Kidney tubule cell (primary cell): ENCODE results near the gene TMEM121B.

Source experiments
- DNase-seq: peaks from one replicate; pipeline ENCODE4 v3.0.0-alpha.2; 2018; ENCODE audit warnings: low spot score

The TMEM121B gene

DNA sequence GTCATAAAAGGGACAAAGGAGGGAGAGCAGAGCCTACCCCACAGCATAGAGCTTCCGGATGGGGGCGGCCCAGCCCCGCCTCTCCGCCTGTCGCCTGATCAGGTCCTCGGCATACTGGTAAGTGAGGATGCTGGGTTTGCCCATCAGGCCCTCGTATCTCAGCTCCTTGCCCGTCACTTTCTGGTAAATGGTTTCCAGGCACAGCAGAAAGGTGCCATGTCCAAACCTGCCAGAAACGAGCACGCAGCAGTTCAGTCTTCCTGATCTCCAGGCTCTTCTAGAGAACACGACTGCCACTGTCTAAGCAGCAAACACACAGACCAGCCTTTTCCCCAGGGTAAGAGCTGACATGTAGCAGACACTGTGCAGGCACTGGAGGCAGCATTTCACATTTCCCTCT lies 17.4 kb upstream of the TMEM121B start:
- no peak for DNase-seq

GRCh38 chr22:17137861-17138425 lies 16.8 kb upstream of the TMEM121B start:
- DNase-seq, result no peak

- DNase-seq, result no peak
These were observed 16.0 kb upstream of the TMEM121B start for GRCh38 chr22:17137170-17137569.

DNA sequence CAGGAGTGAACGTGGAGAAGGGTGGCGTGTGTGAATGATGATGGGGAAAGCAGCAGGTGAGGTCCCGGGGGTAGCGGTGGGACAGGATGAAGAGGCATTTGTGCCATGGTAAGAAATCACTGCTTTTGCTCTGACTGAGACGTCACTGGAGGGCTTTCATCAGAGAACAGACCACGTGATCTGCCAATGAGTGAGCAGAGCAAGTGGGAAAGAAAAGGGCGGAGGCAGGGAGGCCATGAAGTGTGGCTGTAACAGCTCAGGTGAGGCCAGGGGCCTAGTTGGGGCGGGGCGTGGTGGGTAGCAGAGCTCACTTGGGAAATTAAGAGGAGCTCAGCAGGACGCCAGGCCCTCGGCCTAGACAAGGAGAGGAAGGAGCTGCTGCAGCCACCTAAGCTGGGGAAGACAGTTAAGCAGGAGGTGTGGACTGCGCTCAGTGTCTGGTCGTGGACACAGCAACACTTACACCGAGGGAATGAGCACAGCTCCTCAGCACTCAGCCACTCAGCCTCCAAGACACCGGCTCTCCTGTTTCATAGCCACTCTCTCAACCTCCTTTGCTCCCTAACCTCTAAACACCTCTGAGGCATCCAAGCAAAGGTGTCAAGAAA lies 14.1 kb upstream of the TMEM121B start:
- DNase-seq, result no peak

DNA sequence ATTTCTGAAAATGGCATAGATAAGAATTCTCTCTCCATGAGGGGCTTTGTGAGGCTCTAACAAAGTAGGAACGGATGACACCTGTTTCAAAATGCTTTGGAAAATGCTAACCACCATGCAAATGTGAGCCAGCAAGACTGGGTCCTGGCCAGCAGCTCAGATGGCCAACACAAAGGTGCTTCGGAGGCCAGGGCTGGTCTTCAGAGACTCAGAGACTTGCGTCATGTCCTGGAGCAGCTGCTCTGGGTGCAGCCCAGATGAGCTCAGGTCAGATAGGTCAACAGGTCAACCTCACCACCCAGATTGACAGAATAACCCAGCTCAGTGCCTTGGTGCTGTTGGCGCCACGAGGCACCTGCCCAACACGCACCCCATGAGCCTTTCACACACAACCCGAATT lies 12.0 kb upstream of the TMEM121B start:
- DNase-seq, result no peak

GRCh38 chr22:17132112-17132511 lies 11.0 kb upstream of the TMEM121B start:
- DNase-seq, result no peak

DNA sequence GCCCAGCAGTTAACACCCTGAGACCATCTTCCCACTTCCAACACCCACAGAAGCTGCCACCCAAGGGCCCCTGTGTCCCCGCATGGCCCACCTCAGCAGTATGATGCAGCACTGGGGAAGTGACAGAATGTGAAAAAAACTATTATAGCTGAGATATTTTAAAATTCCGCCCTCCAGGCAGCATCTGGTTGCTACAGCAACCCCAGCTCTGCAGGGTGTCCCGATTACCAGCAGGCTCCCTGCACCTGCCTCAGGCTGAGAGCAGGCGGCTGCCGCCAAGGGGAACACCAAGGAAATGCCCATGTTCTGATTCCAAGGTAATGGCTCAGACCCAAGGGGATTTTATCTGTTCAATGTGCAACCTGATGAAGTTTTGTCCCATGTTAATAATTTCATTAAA lies 10.5 kb upstream of the TMEM121B start:
- DNase-seq, result peak; percentile 29

GRCh38 chr22:17130199-17130598 lies 9.0 kb upstream of the TMEM121B start:
- peak; percentile 63 for DNase-seq

GRCh38 chr22:17120711-17121232 lies 388 bp downstream of the TMEM121B start:
- DNase-seq, result peak; percentile 18

DNA sequence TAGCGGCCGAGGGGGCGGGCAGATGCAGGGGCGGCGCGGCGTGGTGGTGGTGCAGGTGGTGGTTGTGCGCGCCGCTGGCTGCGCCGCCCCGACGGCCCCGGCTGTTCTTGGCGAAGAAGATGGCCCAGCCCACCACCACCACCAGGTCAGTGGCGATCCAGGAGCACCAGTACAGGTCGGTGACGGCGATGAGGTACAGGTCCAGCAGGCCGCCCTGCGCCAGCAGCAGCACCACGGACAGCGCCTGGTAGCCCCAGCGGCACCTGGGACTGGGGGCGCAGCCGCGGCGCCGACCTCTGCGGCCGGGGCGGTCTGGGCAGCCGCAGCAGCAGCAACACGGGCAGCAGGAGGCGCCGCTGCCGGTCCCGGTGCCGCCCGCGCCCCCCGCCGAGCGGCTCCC lies 879 bp downstream of the TMEM121B start:
- DNase-seq, result peak; percentile 49

- peak; percentile 8 for DNase-seq
These were observed 1.5 kb downstream of the TMEM121B start for GRCh38 chr22:17119481-17120202.

DNA sequence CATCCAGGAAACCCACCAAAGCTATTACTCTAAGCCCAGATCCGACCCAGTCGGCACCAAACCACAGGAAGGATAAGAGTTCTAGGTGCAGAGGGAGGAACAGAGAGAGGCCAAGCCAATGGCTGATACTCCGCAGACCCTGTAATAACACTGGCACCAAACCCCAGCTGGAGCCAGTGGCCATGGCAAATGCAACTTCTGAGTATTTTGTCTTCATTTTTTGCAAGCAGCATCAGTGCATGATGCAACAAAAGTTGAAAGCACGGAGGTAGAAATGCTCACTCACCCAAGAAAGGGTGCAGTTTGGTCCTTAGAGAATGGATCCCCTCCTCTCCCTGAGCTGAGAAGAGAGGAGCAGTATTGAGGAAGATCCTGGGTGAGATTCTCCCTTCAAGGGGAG lies 2.8 kb downstream of the TMEM121B start:
- DNase-seq, result no peak

DNA sequence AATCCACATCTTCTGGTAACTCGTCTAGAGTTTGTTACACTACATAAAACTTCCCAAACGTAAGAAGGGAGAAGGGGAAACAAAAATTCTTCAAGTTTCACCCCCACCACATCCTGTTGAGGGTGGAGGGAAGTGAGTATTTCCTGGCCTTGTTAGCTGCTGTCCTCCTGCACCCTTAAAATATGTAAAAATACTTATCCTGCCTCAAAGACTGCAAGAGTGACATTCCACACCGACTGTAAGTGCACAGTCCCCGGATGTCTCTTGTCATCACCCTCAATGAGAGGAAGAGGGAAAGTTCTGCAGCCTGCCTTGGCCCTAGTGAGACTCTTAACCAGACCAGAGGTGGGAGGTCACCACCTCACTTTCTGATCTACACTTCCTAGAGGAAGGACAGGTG lies 3.3 kb downstream of the TMEM121B start:
- no peak for DNase-seq

- DNase-seq, result no peak
These were observed 3.8 kb downstream of the TMEM121B start for GRCh38 chr22:17117400-17117799.

DNA sequence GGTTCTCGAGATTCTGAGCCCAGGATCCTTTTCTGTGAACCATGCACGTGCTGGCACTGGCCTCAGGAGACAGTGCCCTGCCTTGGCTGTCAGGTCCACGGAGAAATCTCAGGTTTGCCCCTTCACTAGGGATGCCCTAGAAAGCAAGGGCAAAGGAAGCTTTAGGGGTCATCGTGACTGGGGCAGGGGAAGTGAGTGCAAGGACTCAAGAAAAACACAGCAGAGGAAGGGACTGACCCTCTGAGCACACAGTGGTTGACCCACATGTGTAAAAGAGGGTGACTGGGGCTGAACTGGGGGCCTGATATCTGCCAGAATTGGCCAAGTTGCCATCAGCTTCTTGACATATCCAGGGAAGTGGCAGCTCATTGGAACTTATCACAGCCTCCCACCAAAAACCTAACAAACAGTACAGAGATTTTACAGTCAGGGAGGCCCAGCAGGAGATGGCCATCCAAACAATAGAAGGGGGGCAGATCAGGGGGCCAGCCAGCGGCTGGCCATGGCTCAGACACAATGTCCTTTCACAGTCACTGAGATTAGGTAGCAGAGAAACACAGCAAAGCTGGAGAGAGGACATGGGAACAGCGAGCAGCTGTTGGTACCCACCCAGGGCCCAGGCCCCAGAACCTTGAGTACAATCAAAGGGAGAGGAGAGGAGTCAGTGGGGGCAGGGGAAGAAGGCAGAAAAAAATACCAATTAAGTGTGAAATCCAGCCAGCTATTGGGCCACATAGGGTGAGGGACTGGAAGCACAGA lies 4.4 kb downstream of the TMEM121B start:
- DNase-seq, result no peak

DNA sequence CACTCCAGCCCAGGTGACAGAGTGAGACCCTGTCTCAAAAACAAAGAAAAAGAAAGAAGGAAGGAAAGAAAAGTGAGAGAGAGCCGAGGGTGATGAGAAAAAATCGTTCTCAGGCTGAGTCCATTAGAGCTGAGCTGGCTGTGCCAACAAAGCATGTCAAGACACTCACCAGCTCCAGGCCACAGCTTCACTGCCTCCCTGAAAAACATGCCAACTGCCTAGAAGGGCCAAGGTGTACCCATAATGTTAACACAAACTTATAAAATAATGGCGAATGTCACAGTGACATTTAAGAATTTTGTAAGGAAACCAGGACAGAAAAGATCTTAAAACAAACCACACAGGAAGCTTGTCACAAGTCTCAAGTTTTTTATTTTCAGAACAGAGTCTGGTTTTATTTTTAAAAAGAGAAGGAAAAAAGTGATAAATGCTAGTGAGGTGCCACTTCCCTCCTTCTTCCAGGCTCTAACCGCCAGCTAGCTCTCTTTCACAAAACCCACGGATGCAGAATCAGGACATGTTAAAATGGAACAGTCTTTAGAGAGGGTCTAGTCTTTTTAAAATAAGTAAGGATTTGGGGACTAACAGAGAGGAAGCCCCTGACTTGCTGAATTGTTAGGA lies 5.1 kb downstream of the TMEM121B start:
- no peak for DNase-seq

DNA sequence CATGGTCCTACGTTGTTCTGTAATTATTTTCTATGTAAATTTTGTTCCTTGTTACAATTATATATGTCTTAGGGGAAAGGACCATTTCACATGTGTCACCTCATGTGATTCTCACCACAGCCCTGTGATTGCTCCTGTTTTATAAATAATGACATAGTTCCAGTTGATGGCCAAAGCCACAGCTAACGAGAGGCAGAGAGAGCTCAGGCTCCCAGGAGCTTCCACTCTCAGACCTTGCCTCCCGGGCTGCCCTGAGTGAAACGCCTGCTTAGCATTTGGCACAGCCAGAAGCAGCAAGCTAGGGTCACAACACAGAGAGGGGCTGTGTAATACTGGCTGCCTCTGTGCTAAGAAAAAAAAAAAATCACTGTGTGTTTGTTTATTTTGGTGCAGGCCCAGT lies 5.9 kb downstream of the TMEM121B start:
- DNase-seq, result no peak

GRCh38 chr22:17114898-17115235 lies 6.3 kb downstream of the TMEM121B start:
- no peak for DNase-seq

- no peak for DNase-seq
These were observed 6.8 kb downstream of the TMEM121B start for GRCh38 chr22:17114173-17114897.

- DNase-seq, result no peak
These were observed 7.6 kb downstream of the TMEM121B start for GRCh38 chr22:17113600-17113999.

DNA sequence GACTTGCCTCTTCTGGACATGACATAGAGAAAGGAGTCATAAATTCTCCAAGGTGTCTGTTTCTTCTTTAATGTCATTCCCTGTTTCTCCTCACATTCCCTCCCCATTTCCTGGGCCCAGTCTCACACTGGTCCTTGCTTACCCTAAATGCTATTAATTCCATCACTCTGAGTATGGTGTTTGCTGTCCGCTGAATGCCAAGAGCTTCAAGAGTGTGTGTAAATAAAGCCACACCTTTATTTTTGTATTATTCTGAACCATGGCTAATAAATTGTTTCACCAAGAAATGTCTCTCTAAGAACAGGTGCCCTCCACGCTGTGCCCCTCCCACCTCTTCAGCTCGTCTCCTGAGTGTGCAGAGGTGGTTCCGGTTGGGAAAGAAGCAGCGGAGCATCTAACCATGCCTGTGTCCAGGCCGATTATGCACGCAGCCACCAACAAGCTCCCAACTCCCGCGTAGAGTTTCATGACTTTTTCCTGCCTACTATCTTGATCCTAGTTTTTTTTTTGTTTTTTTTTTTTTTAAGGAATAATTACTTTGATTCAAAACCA lies 8.6 kb downstream of the TMEM121B start:
- peak; percentile 44 for DNase-seq
